Bone marrow (tissue), 2 donors: ENCODE measurements around the gene SLC22A6.

Experiments
- DNase-seq, 2 donors: peaks; one replicate each; lab custom pipeline; 2025; lab: John Stamatoyannopoulos, UW

SLC22A6 gene

DNA sequence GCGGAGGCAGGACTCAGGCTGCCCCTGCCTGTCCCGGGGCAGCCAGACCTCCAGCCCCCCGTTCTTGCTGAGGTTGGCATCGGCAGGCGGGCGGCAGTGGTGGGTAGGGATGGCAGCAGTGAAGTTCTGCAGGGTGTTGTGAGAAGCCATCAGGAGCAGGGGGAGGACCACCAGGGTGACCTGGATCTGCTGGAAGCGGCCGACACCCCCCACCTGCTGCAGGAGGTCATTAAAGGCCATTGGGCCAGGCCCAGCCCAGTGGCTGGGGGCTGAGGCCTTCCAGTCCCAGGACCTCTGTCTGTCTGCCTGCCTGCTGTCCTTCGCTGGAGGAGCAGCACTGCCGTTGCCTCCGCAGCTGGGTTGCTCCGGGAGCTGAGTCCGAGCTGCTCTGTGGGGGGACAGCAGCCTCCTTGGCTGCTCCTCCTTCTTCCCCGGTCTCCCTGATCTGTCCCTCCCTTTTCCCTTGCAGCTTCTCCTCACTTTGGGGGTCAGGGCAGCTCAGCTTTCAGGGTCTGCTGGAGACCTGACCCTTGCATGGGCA lies at the start of gene SLC22A6:
Gene SLC22A6 (minus strand): TSS at position 517 of the 541 bp plus-strand sequence. CDS start 277 bp downstream, at position 240.
- no peak for DNase-seq

GRCh38 chr11:63032457-63032856 lies 47.7 kb upstream of the SLC22A6 start:
- DNase-seq: no peak

DNA sequence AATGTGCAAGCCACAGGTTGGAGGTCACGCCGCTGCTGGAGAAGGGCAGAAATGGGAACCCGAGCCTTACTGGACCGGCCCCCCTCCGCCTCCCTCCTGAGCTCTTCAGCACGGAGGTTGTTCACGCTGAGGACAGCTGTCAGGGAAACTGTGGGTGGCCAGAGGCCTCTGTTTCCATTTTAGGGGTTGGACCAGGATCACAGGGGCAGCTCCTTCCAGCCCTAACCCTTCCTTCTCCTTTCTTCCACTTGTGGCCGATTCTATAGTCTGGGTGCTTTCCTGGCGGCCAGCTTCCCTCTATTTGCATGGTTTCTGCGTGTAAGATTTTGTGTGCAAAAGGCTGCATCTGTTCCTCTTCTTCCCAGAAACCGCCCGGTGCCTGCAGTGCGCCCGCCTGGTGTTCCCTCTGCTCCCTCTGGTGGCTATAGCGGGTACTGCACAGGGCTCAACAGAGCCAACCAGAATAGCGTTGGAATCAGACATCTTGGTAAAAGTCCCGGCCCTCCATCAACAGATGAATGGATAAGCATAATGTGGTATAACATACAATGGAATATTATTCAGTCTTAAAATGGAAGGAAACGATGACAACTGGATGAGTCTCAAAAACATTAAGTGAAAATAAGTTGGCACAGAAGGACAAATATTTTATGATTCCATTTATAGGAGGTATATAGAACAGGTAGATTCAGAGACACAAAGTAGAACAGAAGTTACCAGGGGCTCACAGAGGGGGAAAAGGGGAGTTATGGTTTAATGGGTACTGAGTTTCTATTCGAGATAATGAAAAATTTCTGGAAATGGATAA lies 39.3 kb upstream of the SLC22A6 start:
- peak; percentile 61 to 63 for DNase-seq

DNA sequence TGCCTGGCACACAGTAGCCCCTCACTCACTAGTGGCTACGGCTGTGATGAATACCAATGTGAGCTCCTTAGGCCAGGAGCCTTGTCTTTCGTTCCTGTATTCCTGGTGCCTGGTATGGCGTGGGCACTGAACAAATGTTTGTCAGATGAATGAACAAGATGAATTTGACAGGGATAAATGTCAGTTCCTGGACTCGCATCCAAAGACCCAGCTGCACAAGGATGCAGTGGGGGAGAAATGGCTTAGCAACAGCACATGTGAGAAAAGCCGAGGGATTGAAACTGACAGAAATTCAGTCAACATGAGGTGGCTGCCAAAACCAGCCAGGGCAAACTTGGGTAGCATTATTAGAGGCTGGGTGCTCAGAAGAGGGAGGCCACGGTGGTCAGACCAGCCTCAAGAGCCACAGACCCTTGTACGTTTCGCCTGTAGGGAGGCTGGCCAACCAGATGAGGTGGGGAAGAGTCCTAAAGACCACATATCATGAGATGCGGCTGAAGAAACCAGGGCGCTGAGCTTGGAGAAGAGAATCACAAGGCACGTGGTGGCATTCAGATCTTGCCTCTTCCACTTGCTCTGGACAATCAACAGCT lies 38.6 kb upstream of the SLC22A6 start:
- DNase-seq: no peak

DNA sequence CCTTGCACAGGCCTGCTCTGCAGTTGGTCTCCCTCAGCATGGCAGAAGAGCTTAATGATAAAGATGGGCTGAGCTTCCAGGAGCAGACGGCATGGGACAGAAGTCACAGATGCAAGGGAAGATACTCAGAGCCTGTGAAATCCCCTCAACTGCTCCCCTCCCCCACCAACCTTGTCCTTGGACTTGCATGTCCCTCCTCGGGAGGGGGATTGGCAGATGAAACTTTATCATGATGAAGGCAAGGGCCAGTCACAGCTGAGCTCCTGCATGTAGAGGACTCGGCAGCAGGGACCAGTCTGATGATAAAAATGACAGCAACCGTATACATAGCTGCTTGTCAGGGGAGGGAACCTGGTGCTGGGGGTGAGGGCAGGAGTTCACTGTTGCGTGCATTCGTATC lies 37.7 kb upstream of the SLC22A6 start:
- no peak for DNase-seq

- no peak for DNase-seq
Measured at GRCh38 chr11:63020671-63021291, 36.0 kb upstream of the SLC22A6 start.

GRCh38 chr11:63019506-63019905 lies 34.7 kb upstream of the SLC22A6 start:
- no peak for DNase-seq

DNA sequence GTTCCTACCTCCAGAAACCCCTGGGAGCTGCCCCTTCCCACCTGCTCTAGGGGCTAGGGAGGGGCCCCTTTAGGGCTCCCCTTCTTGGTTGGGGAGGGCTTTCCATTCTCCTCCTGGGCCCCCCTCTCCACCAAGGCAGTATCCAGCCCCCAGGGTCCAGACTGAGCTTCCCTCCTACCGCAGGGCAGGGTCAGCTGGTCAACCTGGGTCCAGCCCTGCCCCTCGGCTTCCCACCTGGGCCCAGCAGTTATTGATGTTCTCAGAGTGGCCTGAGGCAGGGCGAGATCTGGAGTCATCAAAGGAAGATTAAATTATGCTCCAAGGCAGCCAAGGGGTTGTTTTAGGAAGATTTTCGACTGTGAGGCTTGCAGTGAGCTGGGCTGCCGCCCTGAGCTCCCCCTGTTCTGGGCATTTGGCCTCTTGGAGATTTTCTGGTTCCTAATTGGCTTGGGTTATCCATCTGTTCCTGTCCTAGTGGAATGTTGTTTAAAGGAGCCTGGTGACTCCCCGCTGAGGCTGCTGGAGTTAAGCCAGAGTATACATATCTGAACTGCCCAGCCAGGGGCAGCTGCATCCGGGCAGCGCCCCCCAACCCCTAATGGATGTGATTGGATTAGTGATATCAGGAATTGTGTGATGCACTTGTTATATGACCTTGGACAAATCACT lies 32.7 kb upstream of the SLC22A6 start:
- no peak for DNase-seq

GRCh38 chr11:63015521-63016215 lies 30.9 kb upstream of the SLC22A6 start, which contains the start of gene SLC22A8:
TSS of gene SLC22A8 (minus strand) at chr11:63015841. CDS start at chr11:63014958, 883 bp downstream.
- DNase-seq: no peak

DNA sequence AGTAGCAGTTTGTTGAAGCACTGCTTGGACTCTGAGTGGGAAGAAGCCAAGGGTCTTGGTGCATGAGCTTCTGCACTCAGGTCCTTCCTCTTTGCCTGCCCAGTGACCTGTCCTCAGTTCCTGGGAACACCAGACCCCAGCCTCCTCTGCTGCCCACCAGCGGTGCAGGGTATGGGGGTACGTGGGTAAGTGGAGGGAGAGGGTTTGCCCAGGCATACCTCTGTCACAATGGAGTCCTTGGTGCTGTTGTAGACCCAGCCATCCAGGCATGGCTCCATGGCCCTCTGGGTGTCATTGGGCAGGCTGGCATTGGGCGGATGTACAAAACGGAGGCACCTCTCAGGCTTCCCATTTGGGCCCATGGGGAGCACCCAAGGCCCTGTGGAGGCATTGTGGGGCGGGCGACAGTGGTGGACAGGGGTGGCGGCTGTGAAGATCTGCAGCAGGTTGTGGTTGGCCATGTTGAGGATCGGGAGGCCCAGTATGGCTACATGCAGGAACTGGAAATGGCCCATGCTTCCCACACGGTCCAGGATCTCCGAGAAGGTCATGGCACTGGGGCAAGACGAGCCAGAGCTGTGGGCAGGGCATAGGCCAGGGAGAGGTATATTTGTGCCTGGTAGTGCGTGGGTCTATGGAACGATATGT lies 29.8 kb upstream of the SLC22A6 start:
- DNase-seq: no peak

DNA sequence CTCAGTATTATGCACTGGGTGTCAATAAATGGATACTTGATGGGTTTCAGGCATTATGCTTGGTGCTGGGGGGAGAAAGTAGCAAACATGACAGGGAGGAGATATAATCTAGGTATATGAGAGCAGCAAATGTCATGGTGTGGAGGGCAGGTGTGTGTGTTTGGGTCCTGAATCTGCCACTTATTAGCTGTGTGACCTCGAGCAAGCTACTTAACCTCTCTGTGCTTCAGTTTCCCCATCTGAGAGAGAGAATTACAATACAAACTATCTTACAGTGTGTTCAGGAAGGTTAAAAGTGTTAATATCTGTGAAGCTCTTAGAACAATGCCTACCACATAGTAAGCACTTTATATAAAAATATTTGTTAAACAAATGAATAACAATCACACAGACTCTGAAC lies 28.1 kb upstream of the SLC22A6 start:
- no peak for DNase-seq

DNA sequence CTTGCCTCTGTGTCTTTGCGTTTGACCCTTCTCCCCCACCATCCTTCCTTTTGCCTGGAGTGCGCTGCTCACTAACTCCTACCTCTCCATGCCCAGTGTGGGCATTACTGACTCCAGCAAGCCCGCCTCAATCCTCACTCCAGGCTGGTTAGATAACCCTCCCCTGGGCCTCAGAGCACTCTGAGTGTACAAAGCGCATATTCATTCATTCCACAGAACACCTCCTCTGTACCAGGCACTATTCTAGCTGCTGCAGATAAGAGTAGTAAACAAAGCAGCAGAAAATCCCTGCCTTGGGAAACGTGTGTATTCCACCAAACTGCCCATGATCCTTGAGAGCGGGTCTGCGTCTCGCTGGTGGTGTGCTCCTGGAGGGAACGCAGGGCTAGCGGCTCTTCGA lies 27.7 kb upstream of the SLC22A6 start:
- DNase-seq: no peak

GRCh38 chr11:63010934-63011439 lies 26.2 kb upstream of the SLC22A6 start:
- DNase-seq: no peak

DNA sequence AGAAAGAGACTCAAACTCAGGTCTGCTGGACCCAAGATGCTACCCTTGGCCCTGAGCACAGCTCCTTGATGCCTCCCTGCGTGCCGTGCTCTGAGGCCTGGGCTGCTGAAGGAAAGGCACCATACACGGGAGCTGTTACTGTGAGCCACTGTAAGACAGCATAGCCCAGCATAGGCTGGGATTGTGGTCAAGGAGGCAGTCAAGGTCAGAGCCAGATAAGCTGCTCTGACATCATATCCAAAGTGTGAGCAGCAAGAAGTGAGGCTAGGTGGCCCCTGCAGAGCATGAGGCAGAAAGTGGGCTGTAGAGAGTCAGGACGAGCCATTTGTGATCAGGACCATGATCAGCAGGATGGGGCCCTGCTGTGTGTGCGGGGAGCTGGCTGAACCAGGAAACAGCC lies 23.2 kb upstream of the SLC22A6 start:
- no peak for DNase-seq

GRCh38 chr11:63001456-63001855 lies 16.7 kb upstream of the SLC22A6 start:
- DNase-seq: no peak

DNA sequence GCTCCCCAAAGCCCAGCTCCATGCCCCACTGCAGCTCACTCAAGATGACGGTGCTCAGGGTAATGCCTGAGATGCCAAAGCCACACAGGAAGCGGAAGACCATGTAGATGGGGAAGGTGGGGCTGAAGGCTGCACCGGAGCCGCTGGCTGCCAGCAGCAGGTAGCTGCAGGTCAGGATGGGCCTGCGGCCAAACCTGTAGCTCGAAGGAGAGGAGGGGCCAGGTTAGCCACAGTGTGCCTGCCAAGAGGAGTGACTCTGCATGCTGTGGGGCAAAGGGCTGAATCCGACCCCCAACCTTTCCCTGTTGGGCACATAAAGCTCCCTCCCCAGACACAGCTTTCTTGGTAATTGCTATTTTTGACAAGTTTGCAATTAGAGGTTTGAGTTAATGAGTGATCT lies 14.9 kb upstream of the SLC22A6 start:
- DNase-seq: no peak

- no peak for DNase-seq
Measured at GRCh38 chr11:62999156-62999555, 14.4 kb upstream of the SLC22A6 start.

GRCh38 chr11:62996271-62996670 lies 11.5 kb upstream of the SLC22A6 start:
- no peak for DNase-seq

DNA sequence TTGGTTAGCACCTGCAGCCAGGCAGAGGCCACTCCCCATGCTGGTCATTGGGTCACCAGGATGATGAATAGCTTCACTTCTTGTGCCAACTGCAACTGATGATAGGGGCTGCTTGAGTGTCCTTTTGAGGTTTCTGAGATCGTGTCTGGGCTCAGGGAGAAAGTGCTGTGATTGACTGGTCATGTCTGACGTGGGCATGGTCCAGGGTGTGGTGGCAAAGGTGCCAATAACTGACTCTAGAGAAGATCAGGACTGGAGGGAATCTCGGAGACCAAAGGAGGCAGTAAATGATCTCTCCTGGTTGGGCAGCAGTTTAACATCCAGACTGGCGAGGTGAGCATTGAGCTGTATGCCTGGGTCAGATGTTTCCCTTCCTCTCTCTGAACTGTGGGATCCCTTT lies 10.0 kb upstream of the SLC22A6 start:
- DNase-seq: no peak

GRCh38 chr11:62988276-62988675 lies 3.5 kb upstream of the SLC22A6 start:
- DNase-seq: no peak
